ENCODE data around the gene GMPR2. TPM values are rescaled to one million over a fixed set of nuclear protein-coding genes. Genes with fewer than 3 reads are reported as not detected.

The GMPR2 gene
- total and polyA plus RNA-seq, 8 donors = 23.6 to 48.1 (median 28.6) TPM

GRCh38 chr14:24266344-24267244, 33.9 kb downstream of the GMPR2 start:
- Histone ChIP-seq H3K36me3 (peaks cover 0 to 18% (median 0%) of the 10 kb centered on the region in 3 donors), H3K27ac (no peak overlapping the region), H3K27me3 (no peaks in the 10 kb centered on the region), H3K4me1 (no peaks in the 10 kb centered on the region), H3K4me3 (no peak overlapping the region), H3K9me3 (no peaks in the 10 kb centered on the region)
- no peak for TF ChIP-seq CTCF (IDR thresholded peaks at IDR 0.05)
- ATAC-seq (no peak), DNase-seq (peak in 2 of 6 donors; percentile 17 to 56), FAIRE-seq (no peak)
- WGBS, 2 donors = 90 to 91% methylated on average over 18 of the region's 18 CpGs
- intact Hi-C loops (cut with DNase I) = no loop called here

- Histone ChIP-seq H3K9me3 (no peaks in the 10 kb centered on the region), H3K27ac (no peak overlapping the region), H3K4me1 (peaks cover 0 to 8% (median 4%) of the 10 kb centered on the region in 3 donors), H3K36me3 (peaks cover 0 to 18% (median 0%) of the 10 kb centered on the region in 3 donors), H3K27me3 (no peaks in the 10 kb centered on the region), H3K4me3 (no peak overlapping the region)
- WGBS, 2 donors = 89 to 93% methylated on average over 9 of the region's 9 CpGs
- ATAC-seq (no peak), DNase-seq (peak in 2 of 6 donors; percentile 20 to 50), FAIRE-seq (no peak)
- intact Hi-C loops (cut with DNase I) = no loop called here
- TF ChIP-seq CTCF (IDR thresholded peaks at IDR 0.05) = no peak
Observed at GRCh38 chr14:24267516-24267915, 34.8 kb downstream of the GMPR2 start.

GRCh38 chr14:24268225-24268624, 35.5 kb downstream of the GMPR2 start:
- H3K36me3 ChIP-seq = peaks cover 0 to 18% (median 0%) of the 10 kb centered on the region in 3 donors
- peaks cover 3 to 15% (median 11%) of the 10 kb centered on the region in 3 donors for H3K4me1 ChIP-seq
- H3K9me3 ChIP-seq = no peaks in the 10 kb centered on the region
- DNase-seq (peak in 2 of 6 donors; percentile 14 to 44), ATAC-seq (no peak), FAIRE-seq (no peak)
- no peak overlapping the region for H3K27ac ChIP-seq
- intact Hi-C loops (cut with DNase I) = no loop called here
- H3K4me3 ChIP-seq = no peak overlapping the region
- no peaks in the 10 kb centered on the region for H3K27me3 ChIP-seq
- 91 to 94% methylated on average over 9 of the region's 9 CpGs for WGBS, 2 donors
- no peak for TF ChIP-seq CTCF (IDR thresholded peaks at IDR 0.05)

GRCh38 chr14:24269368-24269767, 36.6 kb downstream of the GMPR2 start:
- FAIRE-seq (no peak), DNase-seq (peak in 2 of 6 donors; percentile 9 to 33), ATAC-seq (no peak)
- no peaks in the 10 kb centered on the region for H3K27me3 ChIP-seq
- H3K27ac ChIP-seq = no peak overlapping the region
- H3K9me3 ChIP-seq = no peaks in the 10 kb centered on the region
- no peak for TF ChIP-seq CTCF (IDR thresholded peaks at IDR 0.05)
- intact Hi-C loops (cut with DNase I) = no loop called here
- WGBS, 2 donors = 94 to 96% methylated on average over 8 of the region's 8 CpGs
- peaks cover 11 to 22% (median 18%) of the 10 kb centered on the region in 3 donors for H3K4me1 ChIP-seq
- peaks cover 0 to 18% (median 0%) of the 10 kb centered on the region in 3 donors for H3K36me3 ChIP-seq
- no peak overlapping the region for H3K4me3 ChIP-seq

Data from pancreas (tissue), 10 donors.